Omental fat pad (tissue), 4 donors: Measurements from ENCODE around the gene GRIN1. TPM values are rescaled to one million over a fixed set of nuclear protein-coding genes. Genes with fewer than 3 reads are reported as not detected.
"Not testable (repeated sequence)": the region's sequence is repeated elsewhere in the genome, so short reads cannot be mapped to it uniquely, and the experiment has no call there.

Experiments
- ATAC-seq: fragments of 150-250 bp; one replicate; pipeline ENCODE4 v1.9.1; 2016; ENCODE audit warnings: mild to moderate bottlenecking, moderate library complexity; ENCODE audit not compliant: low FRiP score
- DNase-seq: peaks from one replicate; pipeline ENCODE4 v3.0.0-alpha.2; 2019; ENCODE audit warnings: low spot score
- CTCF ChIP-seq, 3 donors: fragments of 450-650 bp; IDR thresholded peaks; one replicate each; pipeline ENCODE4 v1.5.1; 2016 to 2017; ENCODE audit warnings: antibody characterized with exemption in 3 of 3, mild to moderate bottlenecking in 3 of 3, moderate library complexity in 2 of 3
- total RNA-seq, 4 donors: library from RNA; depleted of rRNA; stranded (reverse); fragments of >200 nt; gene quantifications; one replicate each; pipeline ENCODE4 v1.1.0, GENCODE V29; 2016

The GRIN1 gene
- total RNA-seq, 4 donors from 2014 or later = not detected

GRCh38 chr9:137128158-137128861 is 10.6 kb upstream of the GRIN1 start:
- no peak for TF ChIP-seq CTCF (IDR thresholded peaks at IDR 0.05)
- DNase-seq = no peak
- no peak for ATAC-seq

GRCh38 chr9:137128862-137129455 is 10.0 kb upstream of the GRIN1 start:
- TF ChIP-seq CTCF (IDR thresholded peaks at IDR 0.05) = no peak
- ATAC-seq (peak; percentile 33), DNase-seq (no peak)

GRCh38 chr9:137129456-137130175 is 9.3 kb upstream of the GRIN1 start:
- DNase-seq (peak; percentile 40), ATAC-seq (peak; percentile 98)
- TF ChIP-seq CTCF (IDR thresholded peaks at IDR 0.05) = no peak

- ATAC-seq = no peak
- no peak for TF ChIP-seq CTCF (IDR thresholded peaks at IDR 0.05)
- no peak for DNase-seq
These were observed 8.7 kb upstream of the GRIN1 start for GRCh38 chr9:137130176-137130755.

- ATAC-seq (no peak), DNase-seq (no peak)
- no peak for TF ChIP-seq CTCF (IDR thresholded peaks at IDR 0.05)
These were observed 4.8 kb upstream of the GRIN1 start for GRCh38 chr9:137134191-137134590.

- ATAC-seq, DNase-seq: not testable (repeated sequence)
These were observed 3.8 kb upstream of the GRIN1 start for GRCh38 chr9:137135154-137135553.

- TF ChIP-seq CTCF (IDR thresholded peaks at IDR 0.05) = no peak
- DNase-seq (no peak), ATAC-seq (peak; percentile 6)
These were observed 2.6 kb upstream of the GRIN1 start for GRCh38 chr9:137136261-137136880.
